T-helper 1 cell treated with Interleukin-12 subunit alpha and Interleukin-12 subunit beta and Interleukin-4 antibody, amounts not matched to agents 30 ng/mL and 1 ng/mL, for 36 hours (primary cell): ENCODE measurements around the gene GRAMD2A. TPM values are rescaled to one million over a fixed set of nuclear protein-coding genes. Genes with fewer than 3 reads are reported as not detected.

Experiments
- intact Hi-C: fragments of 100-400 bp; cut with micrococcal nuclease; formaldehyde crosslinking; loops from one replicate; pipeline ENCODE4 v1.15.1; 2024
- total RNA-seq: library from RNA; stranded (reverse); gene quantifications from 2 replicates; pipeline ENCODE4 v1.2.3, GENCODE V29; 2022

GRAMD2A gene
- total RNA-seq, 1 donor from 2014 or later: 0.20 TPM

DNA sequence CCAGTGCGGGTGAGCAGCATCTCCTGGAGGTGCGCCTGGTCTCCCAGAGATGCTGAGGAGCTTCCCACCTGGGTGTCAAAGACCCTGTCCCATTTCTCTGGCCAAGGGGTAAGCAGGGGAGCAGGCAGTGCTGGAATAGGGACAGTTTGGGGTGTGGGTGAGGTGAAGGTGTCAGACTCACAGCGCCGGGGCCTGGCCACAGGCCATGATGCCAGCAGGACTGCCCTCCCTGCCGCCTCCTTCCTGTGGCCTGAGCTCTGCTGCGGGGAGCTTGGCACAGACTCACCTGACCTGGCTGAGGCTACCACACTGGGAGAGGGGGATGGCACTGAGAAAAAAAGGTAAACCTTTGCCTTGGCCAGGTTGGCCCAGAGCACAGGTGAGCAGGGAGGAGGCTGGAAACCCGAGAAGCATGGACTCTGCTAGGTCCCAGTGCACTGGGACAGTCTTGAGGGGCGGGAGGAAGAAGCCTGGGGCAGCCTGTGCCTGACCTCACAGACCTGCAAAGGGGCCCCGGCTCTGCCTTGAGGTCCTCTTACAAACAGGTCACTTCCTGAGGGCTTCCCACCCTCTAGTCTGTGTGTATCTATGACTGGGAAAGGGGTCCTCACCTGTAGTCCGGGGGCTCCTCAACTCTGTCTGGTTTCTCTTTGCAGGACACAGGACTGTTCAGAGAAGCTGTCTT is 28.2 kb downstream of the GRAMD2A start:
- intact Hi-C loops: no loop called here

- intact Hi-C loops: no loop called here
Observed at GRCh38 chr15:72168808-72169190, 28.8 kb downstream of the GRAMD2A start.

GRCh38 chr15:72168131-72168807 is 29.3 kb downstream of the GRAMD2A start:
- intact Hi-C loops: no loop called here

DNA sequence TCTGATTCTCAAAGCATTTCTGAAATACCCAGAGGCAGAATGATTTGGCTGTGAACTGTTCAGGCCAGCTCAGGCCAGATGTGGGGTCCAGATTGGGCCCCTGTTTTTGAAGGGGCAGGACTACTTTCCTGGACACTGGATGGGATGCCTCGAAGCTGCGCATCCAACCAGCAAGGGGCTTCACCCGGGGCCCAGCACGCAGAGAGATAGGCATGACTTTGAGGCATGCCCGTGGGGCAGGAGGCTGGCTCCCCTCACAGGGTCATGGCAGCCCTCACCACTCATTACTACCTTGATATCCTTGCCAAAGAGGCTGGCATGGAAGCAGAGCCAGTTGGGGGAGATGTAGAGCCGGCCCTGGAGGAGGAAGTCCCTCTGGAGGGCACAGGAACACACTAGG is 30.1 kb downstream of the GRAMD2A start:
- intact Hi-C loops: no loop called here

- intact Hi-C loops: no loop called here
Observed at GRCh38 chr15:72166716-72167417, 30.7 kb downstream of the GRAMD2A start.

DNA sequence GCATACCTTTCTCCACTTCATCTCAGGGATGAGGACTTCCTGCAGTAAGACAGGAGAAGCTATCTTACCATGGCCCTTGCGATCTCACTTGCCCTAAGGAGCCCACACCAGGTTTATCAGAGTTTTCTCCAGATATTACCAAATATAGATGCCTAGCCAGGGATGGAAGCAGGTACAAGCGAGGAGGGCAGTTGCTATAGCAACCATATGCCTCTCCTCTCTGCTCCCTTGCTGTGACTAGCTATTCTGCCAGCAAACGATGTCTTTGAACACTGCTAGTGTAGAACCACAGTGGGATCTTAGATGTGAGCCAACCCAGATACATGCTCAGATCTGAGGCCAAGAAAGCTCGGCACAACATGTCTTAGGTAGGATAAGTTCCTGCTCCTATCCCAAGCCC is 33.9 kb downstream of the GRAMD2A start:
- intact Hi-C loops: no loop called here

DNA sequence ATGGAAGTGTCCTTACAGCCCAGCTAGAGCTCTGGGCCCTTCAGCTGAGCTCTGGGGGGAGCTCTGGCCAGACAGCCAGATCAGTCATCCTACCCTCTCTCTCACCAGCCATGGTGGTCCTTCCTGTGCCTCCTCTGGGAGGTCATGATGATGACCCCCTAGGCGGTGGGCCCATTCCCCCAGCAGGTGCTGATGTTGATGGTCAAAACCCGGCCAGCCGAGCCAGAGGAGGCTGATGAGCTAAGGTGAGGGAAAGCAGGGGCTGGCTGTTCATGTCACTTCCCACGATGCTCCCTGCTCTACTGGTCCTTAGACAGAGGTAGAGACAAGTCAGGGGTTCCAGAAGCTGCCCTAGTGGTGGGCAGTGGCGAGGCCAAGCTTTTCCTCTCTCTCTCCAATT is 35.0 kb downstream of the GRAMD2A start:
- intact Hi-C loops: no loop called here

- intact Hi-C loops: no loop called here
Observed at GRCh38 chr15:72161361-72162132, 36.0 kb downstream of the GRAMD2A start.

- intact Hi-C loops: no loop called here
Observed at GRCh38 chr15:72160696-72161245, 36.8 kb downstream of the GRAMD2A start.

- intact Hi-C loops: loop anchor here (1.0 to 10.0 kb wide), 5 partner anchors 355 to 712 kb away; no protein-coding TSS in a partner anchor
Observed at GRCh38 chr15:72156928-72157327, 40.7 kb downstream of the GRAMD2A start.

GRCh38 chr15:72155635-72156616 is 41.7 kb downstream of the GRAMD2A start:
- intact Hi-C loops: loop anchor here (1.0 to 10.0 kb wide), 5 partner anchors 354 to 711 kb away; no protein-coding TSS in a partner anchor

- intact Hi-C loops: loop anchor here (5.0 to 10.0 kb wide), 2 partner anchors 578 to 710 kb away; no protein-coding TSS in a partner anchor
Observed at GRCh38 chr15:72155003-72155621, 42.5 kb downstream of the GRAMD2A start.

- intact Hi-C loops: loop anchor here (10.0 kb wide), 1 partner anchor 710 kb away; no protein-coding TSS in a partner anchor
Observed at GRCh38 chr15:72154316-72154715, 43.3 kb downstream of the GRAMD2A start.

GRCh38 chr15:72153269-72154000 is 44.2 kb downstream of the GRAMD2A start:
- intact Hi-C loops: loop anchor here (10.0 kb wide), 1 partner anchor 709 kb away; no protein-coding TSS in a partner anchor

DNA sequence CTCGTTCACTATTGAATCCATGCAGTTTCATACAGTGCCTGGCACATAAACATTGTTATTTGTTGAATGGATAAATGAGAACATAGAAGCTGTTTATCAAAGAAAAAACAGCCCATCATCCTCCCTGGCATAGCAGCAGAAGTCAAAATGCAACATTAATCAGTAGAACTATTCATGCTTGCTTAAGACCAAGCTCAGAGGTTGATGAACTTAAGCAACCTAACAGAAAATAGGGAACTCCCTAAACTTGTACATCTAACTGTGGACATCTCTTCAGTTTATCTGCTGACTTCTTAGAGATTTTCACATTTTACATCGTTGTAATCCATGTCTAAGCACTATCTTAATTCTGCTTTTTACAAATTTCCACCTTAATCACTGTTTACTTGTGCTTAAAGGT is 50.2 kb downstream of the GRAMD2A start:
- intact Hi-C loops: no loop called here

GRCh38 chr15:72146934-72147333 is 50.7 kb downstream of the GRAMD2A start:
- intact Hi-C loops: no loop called here

GRCh38 chr15:72146221-72146620 is 51.4 kb downstream of the GRAMD2A start:
- intact Hi-C loops: no loop called here
